Mesodermal cell (in vitro differentiated cells): ENCODE measurements around the gene SULT2A1. TPM values are rescaled to one million over a fixed set of nuclear protein-coding genes. Genes with fewer than 3 reads are reported as not detected.
"Not testable (repeated sequence)": the region's sequence is repeated elsewhere in the genome, so short reads cannot be mapped to it uniquely, and the experiment has no call there.

ENCODE experiments used
- H3K27ac ChIP-seq: 2 replicates; pipeline ENCODE4 v1.7.0; 2013; ENCODE audit warnings: mild to moderate bottlenecking, low read depth, low read length, moderate library complexity; ENCODE audit not compliant: severe bottlenecking
- H3K36me3 ChIP-seq: 2 replicates; pipeline ENCODE4 v1.7.1; 2013; ENCODE audit warnings: mild to moderate bottlenecking, low read length, moderate library complexity; ENCODE audit not compliant: control insufficient read depth, insufficient read depth
- H3K4me1 ChIP-seq: one replicate; pipeline ENCODE4 v1.7.1; 2013; ENCODE audit warnings: mild to moderate bottlenecking, low read length; ENCODE audit not compliant: insufficient read depth, control insufficient read depth, poor library complexity, severe bottlenecking
- H3K4me3 ChIP-seq: 2 replicates; pipeline ENCODE4 v1.7.0; 2013; ENCODE audit warnings: low read length, control low read depth, mild to moderate bottlenecking; ENCODE audit not compliant: insufficient read depth, poor library complexity, severe bottlenecking; ENCODE audit errors: extremely low read depth
- H3K9me3 ChIP-seq: 2 replicates; pipeline ENCODE4 v1.7.1; 2013; ENCODE audit warnings: mild to moderate bottlenecking, low read length, moderate library complexity; ENCODE audit not compliant: control insufficient read depth
- WGBS, 2 experiments: methylation state at CpG; one replicate each; pipeline ENCODE4 v1.1.5; 2013; ENCODE audit warnings: missing lambda C conversion rate in 2 of 2; ENCODE audit not compliant: insufficient coverage in 2 of 2; 5-methylcytosine and 5-hydroxymethylcytosine counted together
- polyA plus RNA-seq, 2 experiments: library from polyadenylated mRNA; stranded (reverse); fragments of 50-300 nt; gene quantifications; one replicate each; pipeline ENCODE4 v1.2.3, GENCODE V29; 2013

The SULT2A1 gene
- polyA plus RNA-seq (2013, experiment 1 of 2): not detected
- polyA plus RNA-seq (2013, experiment 2 of 2): not detected

- no peaks in the 10 kb centered on the region for H3K9me3 ChIP-seq
- no peak within 1 kb of the TSS for H3K4me3 ChIP-seq
- WGBS, 2 experiments: 84 to 90% methylated on average over 8 to 9 of the region's 12 CpGs
- H3K27ac ChIP-seq: no peak within 1 kb of the TSS
- H3K4me1 ChIP-seq: no peaks in the 10 kb centered on the region
- H3K36me3 ChIP-seq: no peaks in the 10 kb centered on the region
These were observed at the start of gene SULT2A1 for GRCh38 chr19:47886010-47886559. SULT2A1 (minus strand) TSS chr19:47886315; CDS start chr19:47886257, 58 bp downstream.

GRCh38 chr19:47928581-47928980 lies 42.5 kb upstream of the SULT2A1 start:
- H3K36me3 ChIP-seq, H3K9me3 ChIP-seq, H3K4me3 ChIP-seq, H3K27ac ChIP-seq, H3K4me1 ChIP-seq: not testable (repeated sequence)
- WGBS, 2 experiments: no CpG with 5 or more reads among the region's 20 CpGs

- H3K4me1 ChIP-seq, H3K36me3 ChIP-seq, H3K9me3 ChIP-seq, H3K4me3 ChIP-seq, H3K27ac ChIP-seq: not testable (repeated sequence)
- WGBS, 2 experiments: no CpG with 5 or more reads among the region's 15 CpGs
These were observed 34.0 kb upstream of the SULT2A1 start for GRCh38 chr19:47920107-47920506.

GRCh38 chr19:47910191-47910590 lies 24.1 kb upstream of the SULT2A1 start:
- H3K27ac ChIP-seq, H3K36me3 ChIP-seq, H3K4me1 ChIP-seq, H3K9me3 ChIP-seq, H3K4me3 ChIP-seq: not testable (repeated sequence)
- WGBS, 2 experiments: no CpG with 5 or more reads among the region's 2 CpGs

GRCh38 chr19:47909350-47909749 lies 23.2 kb upstream of the SULT2A1 start:
- not testable (repeated sequence) for H3K27ac ChIP-seq, H3K4me3 ChIP-seq, H3K9me3 ChIP-seq, H3K4me1 ChIP-seq, H3K36me3 ChIP-seq
- WGBS, 2 experiments: 21% methylated on average over 3 of the region's 14 CpGs; no CpG with 5 or more reads in 1 of the 2 experiments

GRCh38 chr19:47901370-47901769 lies 15.3 kb upstream of the SULT2A1 start:
- H3K4me3 ChIP-seq: no peak overlapping the region
- no peaks in the 10 kb centered on the region for H3K9me3 ChIP-seq
- 88 to 91% methylated on average over 5 of the region's 7 CpGs for WGBS, 2 experiments
- H3K27ac ChIP-seq: no peak overlapping the region
- H3K36me3 ChIP-seq: no peaks in the 10 kb centered on the region
- no peaks in the 10 kb centered on the region for H3K4me1 ChIP-seq

- Histone ChIP-seq H3K27ac (no peak overlapping the region), H3K4me1 (no peaks in the 10 kb centered on the region), H3K36me3 (no peaks in the 10 kb centered on the region), H3K9me3 (peaks cover 4% of the 10 kb centered on the region), H3K4me3 (no peak overlapping the region)
- 88 to 91% methylated on average over 4 to 5 of the region's 8 CpGs for WGBS, 2 experiments
These were observed 13.2 kb upstream of the SULT2A1 start for GRCh38 chr19:47899335-47899734.

GRCh38 chr19:47897861-47898260 lies 11.7 kb upstream of the SULT2A1 start:
- no peak overlapping the region for H3K27ac ChIP-seq
- WGBS, 2 experiments: 85 to 92% methylated on average over 8 to 9 of the region's 9 CpGs
- no peaks in the 10 kb centered on the region for H3K4me1 ChIP-seq
- H3K4me3 ChIP-seq: no peak overlapping the region
- H3K36me3 ChIP-seq: no peaks in the 10 kb centered on the region
- peaks cover 4% of the 10 kb centered on the region for H3K9me3 ChIP-seq

- Histone ChIP-seq H3K9me3 (peaks cover 12% of the 10 kb centered on the region), H3K27ac (no peak overlapping the region), H3K36me3 (no peaks in the 10 kb centered on the region), H3K4me1 (peaks cover 4% of the 10 kb centered on the region), H3K4me3 (no peak overlapping the region)
- WGBS, 2 experiments: 86 to 88% methylated on average over 1 of the region's 5 CpGs
These were observed 10.7 kb upstream of the SULT2A1 start for GRCh38 chr19:47896773-47897172.

GRCh38 chr19:47896019-47896418 lies 9.9 kb upstream of the SULT2A1 start:
- H3K9me3 ChIP-seq: peaks cover 12% of the 10 kb centered on the region
- no peak overlapping the region for H3K27ac ChIP-seq
- 92 to 100% methylated on average over 2 to 3 of the region's 4 CpGs for WGBS, 2 experiments
- H3K4me1 ChIP-seq: peaks cover 4% of the 10 kb centered on the region
- H3K36me3 ChIP-seq: no peaks in the 10 kb centered on the region
- H3K4me3 ChIP-seq: no peak overlapping the region

- Histone ChIP-seq H3K4me3 (no peak overlapping the region), H3K4me1 (peaks cover 4% of the 10 kb centered on the region), H3K27ac (no peak overlapping the region), H3K9me3 (peaks cover 12% of the 10 kb centered on the region), H3K36me3 (no peaks in the 10 kb centered on the region)
- WGBS, 2 experiments: 84 to 86% methylated on average over 4 of the region's 5 CpGs
These were observed 9.2 kb upstream of the SULT2A1 start for GRCh38 chr19:47895165-47895782.
